ENCODE data around the gene SOX5. TPM values are rescaled to one million over a fixed set of nuclear protein-coding genes. Genes with fewer than 3 reads are reported as not detected.

Gene SOX5
- total and polyA plus RNA-seq, 7 donors = 0.17 to 2.9 (median 0.47) TPM

DNA sequence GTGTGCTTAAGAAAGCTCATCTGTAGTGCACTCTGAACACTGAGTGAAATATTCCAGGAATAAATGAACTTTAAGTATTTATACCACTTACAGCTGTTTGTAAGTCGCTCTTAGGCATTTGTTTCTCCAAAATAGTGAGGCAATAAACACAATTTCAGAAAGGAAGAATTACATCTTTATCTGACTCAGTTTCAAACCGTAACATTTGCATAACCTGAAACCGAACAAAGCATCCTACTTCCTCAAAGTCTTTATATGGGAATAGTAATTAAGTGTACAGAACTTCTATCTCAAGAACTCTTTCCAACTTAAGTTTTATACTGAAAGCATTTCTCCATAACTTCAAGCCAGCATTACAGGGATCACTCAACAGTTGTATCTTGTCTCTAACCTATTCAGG, 58.4 kb downstream of the SOX5 start:
- intact Hi-C loops (cut with DNase I) = no loop called here
- H3K27me3 ChIP-seq (ENCODE audit: insufficient read depth in 3 of 3, low read length in 2 of 3) = no peaks in the 10 kb centered on the region
- no peak overlapping the region for H3K27ac ChIP-seq
- no peak overlapping the region for H3K4me3 ChIP-seq
- TF ChIP-seq, protein P1, sequence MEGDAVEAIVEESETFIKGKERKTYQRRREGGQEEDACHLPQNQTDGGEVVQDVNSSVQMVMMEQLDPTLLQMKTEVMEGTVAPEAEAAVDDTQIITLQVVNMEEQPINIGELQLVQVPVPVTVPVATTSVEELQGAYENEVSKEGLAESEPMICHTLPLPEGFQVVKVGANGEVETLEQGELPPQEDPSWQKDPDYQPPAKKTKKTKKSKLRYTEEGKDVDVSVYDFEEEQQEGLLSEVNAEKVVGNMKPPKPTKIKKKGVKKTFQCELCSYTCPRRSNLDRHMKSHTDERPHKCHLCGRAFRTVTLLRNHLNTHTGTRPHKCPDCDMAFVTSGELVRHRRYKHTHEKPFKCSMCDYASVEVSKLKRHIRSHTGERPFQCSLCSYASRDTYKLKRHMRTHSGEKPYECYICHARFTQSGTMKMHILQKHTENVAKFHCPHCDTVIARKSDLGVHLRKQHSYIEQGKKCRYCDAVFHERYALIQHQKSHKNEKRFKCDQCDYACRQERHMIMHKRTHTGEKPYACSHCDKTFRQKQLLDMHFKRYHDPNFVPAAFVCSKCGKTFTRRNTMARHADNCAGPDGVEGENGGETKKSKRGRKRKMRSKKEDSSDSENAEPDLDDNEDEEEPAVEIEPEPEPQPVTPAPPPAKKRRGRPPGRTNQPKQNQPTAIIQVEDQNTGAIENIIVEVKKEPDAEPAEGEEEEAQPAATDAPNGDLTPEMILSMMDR (IDR thresholded peaks at IDR 0.05) = no peak
- ATAC-seq = no peak
- H3K36me3 ChIP-seq (ENCODE audit: insufficient read depth in 1 of 2, low read depth in 1 of 2) = no peaks in the 10 kb centered on the region
- H3K4me1 ChIP-seq = no peaks in the 10 kb centered on the region
- DNase-seq = no peak
- 82 to 89% (median 84%) methylated on average over 3 of the region's 3 CpGs for WGBS, 3 donors
- no peaks in the 10 kb centered on the region for H3K9me3 ChIP-seq

DNA sequence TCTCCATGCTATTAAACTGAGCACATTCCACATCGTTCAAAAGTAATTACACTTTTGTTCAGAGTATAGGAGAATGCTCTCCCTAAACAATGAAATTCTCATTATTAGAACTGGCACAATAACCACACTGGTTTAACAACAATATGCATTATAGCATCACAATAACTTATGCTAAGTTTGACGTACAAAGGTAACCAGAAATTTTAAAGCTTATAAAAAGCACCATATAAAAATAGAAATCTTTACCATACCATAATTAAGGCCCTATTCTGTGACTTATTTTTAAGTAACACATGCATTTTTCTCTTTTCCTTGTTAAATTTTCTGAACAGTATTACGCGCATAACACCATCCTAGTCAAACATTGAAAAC, 60.4 kb downstream of the SOX5 start:
- WGBS, 3 donors = 72 to 76% (median 75%) methylated on average over 4 of the region's 4 CpGs
- intact Hi-C loops (cut with DNase I) = no loop called here
- no peaks in the 10 kb centered on the region for H3K27me3 ChIP-seq (ENCODE audit: insufficient read depth in 3 of 3, low read length in 2 of 3)
- ATAC-seq = no peak
- DNase-seq = no peak
- H3K27ac ChIP-seq = no peak overlapping the region
- TF ChIP-seq, protein P1 (IDR thresholded peaks at IDR 0.05) = no peak
- H3K4me3 ChIP-seq = no peak overlapping the region
- H3K4me1 ChIP-seq = no peaks in the 10 kb centered on the region
- no peaks in the 10 kb centered on the region for H3K36me3 ChIP-seq (ENCODE audit: insufficient read depth in 1 of 2, low read depth in 1 of 2)
- H3K9me3 ChIP-seq = no peaks in the 10 kb centered on the region

- ATAC-seq = no peak
- Histone ChIP-seq H3K27ac (no peak overlapping the region), H3K9me3 (no peaks in the 10 kb centered on the region), H3K36me3 (ENCODE audit: insufficient read depth in 1 of 2, low read depth in 1 of 2) (no peaks in the 10 kb centered on the region), H3K4me1 (no peaks in the 10 kb centered on the region), H3K4me3 (no peak overlapping the region), H3K27me3 (ENCODE audit: insufficient read depth in 3 of 3, low read length in 2 of 3) (no peaks in the 10 kb centered on the region)
- intact Hi-C loops (cut with DNase I) = no loop called here
- TF ChIP-seq, protein P1 (IDR thresholded peaks at IDR 0.05) = no peak
- DNase-seq = no peak
- 60 to 64% (median 63%) methylated on average over 5 of the region's 5 CpGs for WGBS, 3 donors
These were observed 60.9 kb downstream of the SOX5 start for GRCh38 chr12:23888396-23889068.

- no peak for DNase-seq
- 57 to 66% (median 61%) methylated on average over 3 of the region's 3 CpGs for WGBS, 3 donors
- Histone ChIP-seq H3K27ac (no peak overlapping the region), H3K27me3 (ENCODE audit: insufficient read depth in 3 of 3, low read length in 2 of 3) (no peaks in the 10 kb centered on the region), H3K36me3 (ENCODE audit: insufficient read depth in 1 of 2, low read depth in 1 of 2) (no peaks in the 10 kb centered on the region), H3K4me1 (no peaks in the 10 kb centered on the region), H3K9me3 (no peaks in the 10 kb centered on the region), H3K4me3 (no peak overlapping the region)
- no peak for ATAC-seq
- TF ChIP-seq, protein P1 (IDR thresholded peaks at IDR 0.05) = no peak
- intact Hi-C loops (cut with DNase I) = no loop called here
These were observed 62.2 kb downstream of the SOX5 start for GRCh38 chr12:23887055-23887835.

All from psoas muscle (tissue), 8 donors.